Fibroblast of the conjunctiva (primary cell): ENCODE results near the gene TENM4.
A peak's percentile ranks its signal among the peaks of the same experiment; 100 is the strongest.

Experiments
- DNase-seq: peaks from one replicate; pipeline ENCODE4 v3.0.0-alpha.2; 2010; ENCODE audit warnings: low read depth

Gene TENM4

GRCh38 chr11:78706551-78706950, 734.3 kb downstream of the TENM4 start:
- DNase-seq = no peak

GRCh38 chr11:78704811-78705210, 736.0 kb downstream of the TENM4 start:
- no peak for DNase-seq

GRCh38 chr11:78699609-78700135, 741.2 kb downstream of the TENM4 start:
- DNase-seq = no peak

- no peak for DNase-seq
Observed at GRCh38 chr11:78698612-78699011, 742.2 kb downstream of the TENM4 start.

- no peak for DNase-seq
Observed at GRCh38 chr11:78696177-78696576, 744.7 kb downstream of the TENM4 start.

- no peak for DNase-seq
Observed at GRCh38 chr11:78694152-78694551, 746.7 kb downstream of the TENM4 start.

GRCh38 chr11:78691215-78691614, 749.6 kb downstream of the TENM4 start:
- DNase-seq = no peak

- DNase-seq = no peak
Observed at GRCh38 chr11:78690352-78690987, 750.4 kb downstream of the TENM4 start.

- DNase-seq = no peak
Observed at GRCh38 chr11:78689585-78690153, 751.2 kb downstream of the TENM4 start.

GRCh38 chr11:78689101-78689500, 751.7 kb downstream of the TENM4 start:
- DNase-seq = no peak

- DNase-seq = no peak
Observed at GRCh38 chr11:78688460-78688859, 752.4 kb downstream of the TENM4 start.

GRCh38 chr11:78685156-78685555, 755.7 kb downstream of the TENM4 start:
- DNase-seq = no peak

GRCh38 chr11:78684377-78684776, 756.5 kb downstream of the TENM4 start:
- no peak for DNase-seq

GRCh38 chr11:78683774-78684173, 757.1 kb downstream of the TENM4 start:
- DNase-seq = no peak

- DNase-seq = no peak
Observed at GRCh38 chr11:78676026-78676557, 764.7 kb downstream of the TENM4 start.

- no peak for DNase-seq
Observed at GRCh38 chr11:78672850-78673620, 767.8 kb downstream of the TENM4 start.

- DNase-seq = no peak
Observed at GRCh38 chr11:78669249-78669648, 771.6 kb downstream of the TENM4 start.

- DNase-seq = no peak
Observed at GRCh38 chr11:78667461-78667860, 773.4 kb downstream of the TENM4 start.

- peak; percentile 8 for DNase-seq
Observed at GRCh38 chr11:78666675-78667160, 774.1 kb downstream of the TENM4 start.

GRCh38 chr11:78664636-78665035, 776.2 kb downstream of the TENM4 start:
- DNase-seq = no peak

GRCh38 chr11:78662811-78663210, 778.0 kb downstream of the TENM4 start:
- DNase-seq = no peak

GRCh38 chr11:78660471-78660870, 780.4 kb downstream of the TENM4 start:
- no peak for DNase-seq
